Chondrocyte (in vitro differentiated cells): Measurements from ENCODE around the gene LAMA5. TPM values are rescaled to one million over a fixed set of nuclear protein-coding genes. Genes with fewer than 3 reads are reported as not detected.

Experiments
- DNase-seq: peaks from one replicate; pipeline ENCODE4 v3.0.0; 2021; ENCODE audit warnings: mixed read lengths, low spot score
- H3K27ac Mint-ChIP-seq: one replicate; pipeline ENCODE4 v1.8.0; 2021; ENCODE audit warnings: mild to moderate bottlenecking, moderate library complexity, mixed read lengths; ENCODE audit not compliant: unreplicated experiment
- H3K27me3 Mint-ChIP-seq: 2 replicates; pipeline ENCODE4 v1.8.0; 2021; ENCODE audit warnings: low read depth, mixed read lengths
- H3K36me3 Mint-ChIP-seq: 2 replicates; pipeline ENCODE4 v1.8.0; 2021; ENCODE audit warnings: low read depth, mixed read lengths
- H3K4me1 Mint-ChIP-seq: 2 replicates; pipeline ENCODE4 v1.8.0; 2021; ENCODE audit warnings: low read depth, mild to moderate bottlenecking, mixed read lengths
- H3K4me3 Mint-ChIP-seq: one replicate; pipeline ENCODE4 v1.8.0; 2021; ENCODE audit warnings: mild to moderate bottlenecking, moderate library complexity, mixed read lengths; ENCODE audit not compliant: unreplicated experiment
- H3K9me3 Mint-ChIP-seq: 2 replicates; pipeline ENCODE4 v1.8.0; 2021; ENCODE audit warnings: low read depth, mixed read lengths
- total RNA-seq: library from RNA; stranded (reverse); gene quantifications from 3 replicates; pipeline ENCODE4 v1.2.1, GENCODE V29; 2021
- TF ChIP-seq, protein P1 (sequence below): fragments of 200-600 bp; sonication (generic); IDR thresholded peaks from 2 replicates; pipeline ENCODE4 v1.5.0; 2021; ENCODE audit warnings: antibody characterized with exemption, mild to moderate bottlenecking, moderate library complexity

Gene LAMA5
- total RNA-seq, 1 donor from 2014 or later, result 368 TPM

DNA sequence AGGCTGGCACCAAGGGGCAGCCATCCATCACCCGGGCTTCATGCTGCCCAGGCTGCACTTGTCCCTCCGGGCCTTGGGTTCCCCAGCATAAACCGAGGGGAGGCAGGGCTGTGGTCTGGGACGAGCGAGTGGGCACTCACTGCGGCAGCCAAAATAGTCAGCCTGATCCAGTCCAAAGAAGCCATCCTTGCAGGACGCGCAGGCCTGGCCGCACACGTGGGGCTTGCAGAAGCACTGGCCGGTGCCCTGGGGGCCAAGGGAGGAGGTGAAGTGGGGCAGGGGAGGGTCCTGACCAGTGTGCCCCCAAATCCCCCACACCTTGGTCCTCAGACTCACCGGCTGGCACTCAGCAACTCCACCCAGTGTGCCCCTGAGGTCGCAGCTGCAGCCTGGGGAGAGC is 32.2 kb downstream of the LAMA5 start:
- H3K9me3 Mint-ChIP-seq, result no peaks in the 10 kb centered on the region
- TF ChIP-seq, protein P1, sequence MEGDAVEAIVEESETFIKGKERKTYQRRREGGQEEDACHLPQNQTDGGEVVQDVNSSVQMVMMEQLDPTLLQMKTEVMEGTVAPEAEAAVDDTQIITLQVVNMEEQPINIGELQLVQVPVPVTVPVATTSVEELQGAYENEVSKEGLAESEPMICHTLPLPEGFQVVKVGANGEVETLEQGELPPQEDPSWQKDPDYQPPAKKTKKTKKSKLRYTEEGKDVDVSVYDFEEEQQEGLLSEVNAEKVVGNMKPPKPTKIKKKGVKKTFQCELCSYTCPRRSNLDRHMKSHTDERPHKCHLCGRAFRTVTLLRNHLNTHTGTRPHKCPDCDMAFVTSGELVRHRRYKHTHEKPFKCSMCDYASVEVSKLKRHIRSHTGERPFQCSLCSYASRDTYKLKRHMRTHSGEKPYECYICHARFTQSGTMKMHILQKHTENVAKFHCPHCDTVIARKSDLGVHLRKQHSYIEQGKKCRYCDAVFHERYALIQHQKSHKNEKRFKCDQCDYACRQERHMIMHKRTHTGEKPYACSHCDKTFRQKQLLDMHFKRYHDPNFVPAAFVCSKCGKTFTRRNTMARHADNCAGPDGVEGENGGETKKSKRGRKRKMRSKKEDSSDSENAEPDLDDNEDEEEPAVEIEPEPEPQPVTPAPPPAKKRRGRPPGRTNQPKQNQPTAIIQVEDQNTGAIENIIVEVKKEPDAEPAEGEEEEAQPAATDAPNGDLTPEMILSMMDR, result no peak
- DNase-seq, result no peak
- no peak overlapping the region for H3K4me3 Mint-ChIP-seq
- no peak overlapping the region for H3K27ac Mint-ChIP-seq
- H3K4me1 Mint-ChIP-seq, result no peaks in the 10 kb centered on the region
- H3K36me3 Mint-ChIP-seq, result peaks cover 23% of the 10 kb centered on the region
- no peaks in the 10 kb centered on the region for H3K27me3 Mint-ChIP-seq

DNA sequence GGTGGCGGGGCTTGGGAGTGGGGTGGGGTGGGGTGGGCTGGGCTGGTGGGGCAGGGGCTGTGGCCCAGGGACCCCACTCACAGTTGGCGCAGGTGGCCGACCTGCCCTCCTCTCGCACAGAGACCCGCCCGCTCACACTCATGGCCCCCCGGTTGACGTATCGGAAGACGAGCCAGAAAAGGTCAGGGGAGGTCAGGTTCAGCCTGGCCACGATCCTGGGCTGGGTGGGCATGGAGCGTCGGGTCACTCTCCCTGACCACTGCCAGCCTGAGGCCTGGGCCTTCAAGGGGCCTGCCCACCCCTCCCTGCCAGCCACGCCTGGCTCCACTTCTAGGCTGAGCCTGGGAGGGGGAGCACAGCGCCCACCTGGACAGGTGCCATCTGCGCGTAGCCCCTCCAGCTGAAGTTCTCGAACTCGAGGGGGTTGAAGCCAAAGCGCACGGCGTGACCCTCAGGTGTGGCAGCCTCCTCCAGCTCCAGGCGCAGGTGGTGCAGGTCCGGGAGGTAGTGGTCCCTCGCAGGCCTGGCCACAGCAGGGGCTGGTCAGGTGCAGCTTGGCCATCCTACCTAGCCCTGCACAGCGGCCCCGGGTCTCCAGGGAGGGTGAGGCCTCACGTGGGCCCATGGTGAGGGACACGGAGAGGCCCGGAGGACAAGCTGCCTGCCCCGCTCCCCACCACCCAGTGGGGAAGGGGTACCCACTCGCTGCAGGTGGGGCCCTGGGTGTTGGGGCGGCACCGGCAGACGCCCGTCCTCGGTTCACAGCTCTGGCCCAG is 33.1 kb downstream of the LAMA5 start:
- H3K4me1 Mint-ChIP-seq, result no peaks in the 10 kb centered on the region
- TF ChIP-seq, protein P1, result no peak
- no peak for DNase-seq
- H3K27ac Mint-ChIP-seq, result no peak overlapping the region
- H3K27me3 Mint-ChIP-seq, result no peaks in the 10 kb centered on the region
- H3K9me3 Mint-ChIP-seq, result no peaks in the 10 kb centered on the region
- no peak overlapping the region for H3K4me3 Mint-ChIP-seq
- peaks cover 17% of the 10 kb centered on the region for H3K36me3 Mint-ChIP-seq

DNA sequence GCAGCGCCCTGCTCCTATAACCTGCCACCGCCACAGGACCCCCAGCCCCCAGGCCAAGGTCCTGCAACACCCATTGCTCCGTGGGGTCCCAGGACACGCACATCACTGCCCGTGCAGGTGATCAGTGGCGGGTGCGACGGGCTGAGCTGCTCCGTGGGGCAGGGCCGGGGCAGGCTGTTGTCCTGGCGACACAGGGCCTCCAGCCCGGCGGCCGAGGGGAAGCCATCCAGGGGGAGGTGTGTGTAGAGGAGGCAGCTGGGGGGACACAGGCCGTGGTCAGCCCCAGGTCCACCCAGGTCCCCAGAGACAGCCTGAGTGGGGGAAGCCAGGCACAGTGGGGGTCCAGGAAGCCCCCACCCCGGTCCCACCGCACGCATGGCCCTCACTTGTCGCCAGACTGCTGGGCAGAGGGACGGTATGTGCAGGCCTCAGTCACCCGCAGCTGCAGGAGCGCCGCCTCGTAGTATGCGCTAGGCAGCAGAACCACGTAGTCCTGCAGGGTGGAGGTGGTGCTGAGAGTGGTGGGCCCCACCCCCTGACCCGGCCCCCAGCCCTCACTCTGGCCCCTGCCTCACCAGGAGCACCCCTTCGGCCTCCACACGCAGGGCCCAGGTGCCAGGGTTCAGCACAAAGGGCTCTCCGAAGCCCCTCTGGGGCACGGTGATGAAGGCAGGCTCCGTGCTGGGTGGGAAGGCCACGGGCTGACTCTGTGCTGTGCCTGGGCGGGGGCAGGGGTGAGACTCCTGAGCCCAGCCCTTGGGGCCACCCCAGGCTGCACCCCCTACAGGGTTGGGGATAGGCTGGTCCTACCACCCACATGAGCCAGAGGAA is 33.9 kb downstream of the LAMA5 start:
- TF ChIP-seq, protein P1, result no peak
- no peak for DNase-seq
- no peaks in the 10 kb centered on the region for H3K27me3 Mint-ChIP-seq
- no peak overlapping the region for H3K4me3 Mint-ChIP-seq
- no peaks in the 10 kb centered on the region for H3K4me1 Mint-ChIP-seq
- H3K36me3 Mint-ChIP-seq, result peaks cover 17% of the 10 kb centered on the region
- no peak overlapping the region for H3K27ac Mint-ChIP-seq
- H3K9me3 Mint-ChIP-seq, result no peaks in the 10 kb centered on the region

DNA sequence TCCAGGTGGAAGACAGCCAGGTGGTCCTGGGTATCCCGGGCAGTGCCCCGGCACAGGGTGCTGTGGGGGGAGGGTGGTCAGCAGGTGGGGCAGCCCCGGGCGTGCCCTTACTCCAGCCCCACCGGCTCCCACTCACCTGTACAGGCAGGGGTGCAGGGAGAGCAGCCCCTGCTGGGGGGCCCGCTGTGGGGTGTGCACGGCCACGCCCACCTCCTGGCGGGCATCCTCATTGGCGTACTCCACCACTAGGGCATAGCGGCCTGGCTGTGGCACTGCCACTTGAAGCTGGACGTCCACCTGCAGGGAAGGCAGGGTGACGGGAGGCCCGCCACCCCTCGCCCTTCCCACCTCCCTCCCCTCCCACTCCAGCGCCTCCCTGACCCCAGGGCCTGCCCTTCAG is 34.7 kb downstream of the LAMA5 start:
- DNase-seq, result no peak
- no peak overlapping the region for H3K4me3 Mint-ChIP-seq
- peaks cover 16% of the 10 kb centered on the region for H3K36me3 Mint-ChIP-seq
- H3K27ac Mint-ChIP-seq, result no peak overlapping the region
- TF ChIP-seq, protein P1, result no peak
- H3K9me3 Mint-ChIP-seq, result no peaks in the 10 kb centered on the region
- H3K27me3 Mint-ChIP-seq, result no peaks in the 10 kb centered on the region
- no peaks in the 10 kb centered on the region for H3K4me1 Mint-ChIP-seq

DNA sequence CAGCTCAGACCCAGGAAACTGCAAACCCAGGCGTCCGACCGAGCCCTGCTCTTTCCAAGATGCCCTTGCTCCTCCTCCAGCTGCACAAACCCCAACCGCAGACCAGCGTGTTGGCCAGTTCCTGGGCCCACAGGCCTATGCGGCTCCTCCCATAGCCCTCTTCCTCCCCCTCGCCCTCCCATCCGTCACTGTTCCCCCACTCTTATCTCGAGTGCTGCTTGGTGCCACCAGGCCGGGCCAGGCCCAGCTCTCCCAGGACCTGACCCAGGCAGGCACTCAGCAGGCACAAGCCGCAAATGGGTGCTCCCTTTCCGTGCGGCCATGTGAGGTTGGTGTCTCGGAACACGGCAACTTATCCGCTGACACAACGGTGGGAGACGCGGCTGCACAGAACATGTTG is 35.8 kb downstream of the LAMA5 start:
- Mint-ChIP-seq H3K27ac (no peak overlapping the region), H3K4me1 (no peaks in the 10 kb centered on the region), H3K4me3 (no peak overlapping the region), H3K36me3 (peaks cover 17% of the 10 kb centered on the region), H3K27me3 (no peaks in the 10 kb centered on the region), H3K9me3 (no peaks in the 10 kb centered on the region)
- no peak for DNase-seq
- TF ChIP-seq, protein P1, result no peak
